Measurements from ENCODE around the gene HLCS.

Gene HLCS

DNA sequence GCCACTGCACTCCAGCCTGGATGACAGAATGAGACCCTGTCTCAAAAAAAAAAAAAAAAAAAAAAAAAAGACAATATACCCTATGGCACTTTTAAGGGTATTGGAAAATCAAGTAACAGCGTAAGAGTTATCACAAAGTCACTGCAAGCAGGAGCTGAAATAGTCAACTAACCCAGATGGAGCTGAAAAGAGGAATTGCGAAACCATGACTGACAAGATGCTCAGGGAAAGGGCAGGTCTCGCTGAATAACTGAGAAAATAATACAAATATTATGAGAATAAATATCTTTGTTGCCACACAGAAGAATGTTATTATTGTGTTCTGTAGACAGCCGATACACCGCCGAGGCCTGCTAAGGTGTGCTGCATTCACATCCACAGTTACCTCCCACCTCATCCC, 17.8 kb downstream of the HLCS start:
- TF ChIP-seq, protein P1, sequence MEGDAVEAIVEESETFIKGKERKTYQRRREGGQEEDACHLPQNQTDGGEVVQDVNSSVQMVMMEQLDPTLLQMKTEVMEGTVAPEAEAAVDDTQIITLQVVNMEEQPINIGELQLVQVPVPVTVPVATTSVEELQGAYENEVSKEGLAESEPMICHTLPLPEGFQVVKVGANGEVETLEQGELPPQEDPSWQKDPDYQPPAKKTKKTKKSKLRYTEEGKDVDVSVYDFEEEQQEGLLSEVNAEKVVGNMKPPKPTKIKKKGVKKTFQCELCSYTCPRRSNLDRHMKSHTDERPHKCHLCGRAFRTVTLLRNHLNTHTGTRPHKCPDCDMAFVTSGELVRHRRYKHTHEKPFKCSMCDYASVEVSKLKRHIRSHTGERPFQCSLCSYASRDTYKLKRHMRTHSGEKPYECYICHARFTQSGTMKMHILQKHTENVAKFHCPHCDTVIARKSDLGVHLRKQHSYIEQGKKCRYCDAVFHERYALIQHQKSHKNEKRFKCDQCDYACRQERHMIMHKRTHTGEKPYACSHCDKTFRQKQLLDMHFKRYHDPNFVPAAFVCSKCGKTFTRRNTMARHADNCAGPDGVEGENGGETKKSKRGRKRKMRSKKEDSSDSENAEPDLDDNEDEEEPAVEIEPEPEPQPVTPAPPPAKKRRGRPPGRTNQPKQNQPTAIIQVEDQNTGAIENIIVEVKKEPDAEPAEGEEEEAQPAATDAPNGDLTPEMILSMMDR (IDR thresholded peaks at IDR 0.05; ENCODE audit: extremely low read depth, insufficient read depth, missing control alignments), result no peak
- no peak for DNase-seq (ENCODE audit: low spot score)
- in situ Hi-C loops (cut with MboI; ENCODE audit: low pct_unique_long_range_greater_than_20kb, low sequenced_read_pairs, unreplicated experiment), result loop anchor here (25.0 kb wide), 1 partner anchor 311 kb away; no protein-coding TSS in a partner anchor

DNA sequence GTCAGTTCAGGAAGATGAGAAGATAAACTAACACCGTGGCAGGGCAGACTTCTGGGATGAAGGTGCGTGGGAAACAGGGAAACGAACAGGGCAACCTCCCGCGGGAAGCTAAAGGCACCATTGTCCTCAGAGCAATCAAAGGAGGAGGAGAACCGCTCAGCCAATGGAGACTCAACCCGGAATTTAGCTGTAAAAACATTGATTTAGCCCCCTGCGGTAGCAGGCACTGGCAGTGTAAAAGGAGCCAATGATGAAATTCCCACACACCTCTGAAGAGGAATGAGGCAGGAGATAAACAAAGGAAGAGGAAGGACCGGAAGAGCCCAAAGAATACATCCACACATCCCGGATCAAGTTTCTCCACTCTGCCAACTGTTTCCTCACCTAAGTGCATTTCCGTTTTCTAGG, 19.5 kb downstream of the HLCS start:
- in situ Hi-C loops (cut with MboI; ENCODE audit: low pct_unique_long_range_greater_than_20kb, low sequenced_read_pairs, unreplicated experiment), result loop anchor here (25.0 kb wide), 1 partner anchor 310 kb away; no protein-coding TSS in a partner anchor
- DNase-seq (ENCODE audit: low spot score), result no peak
- TF ChIP-seq, protein P1 (IDR thresholded peaks at IDR 0.05; ENCODE audit: extremely low read depth, insufficient read depth, missing control alignments), result no peak

DNA sequence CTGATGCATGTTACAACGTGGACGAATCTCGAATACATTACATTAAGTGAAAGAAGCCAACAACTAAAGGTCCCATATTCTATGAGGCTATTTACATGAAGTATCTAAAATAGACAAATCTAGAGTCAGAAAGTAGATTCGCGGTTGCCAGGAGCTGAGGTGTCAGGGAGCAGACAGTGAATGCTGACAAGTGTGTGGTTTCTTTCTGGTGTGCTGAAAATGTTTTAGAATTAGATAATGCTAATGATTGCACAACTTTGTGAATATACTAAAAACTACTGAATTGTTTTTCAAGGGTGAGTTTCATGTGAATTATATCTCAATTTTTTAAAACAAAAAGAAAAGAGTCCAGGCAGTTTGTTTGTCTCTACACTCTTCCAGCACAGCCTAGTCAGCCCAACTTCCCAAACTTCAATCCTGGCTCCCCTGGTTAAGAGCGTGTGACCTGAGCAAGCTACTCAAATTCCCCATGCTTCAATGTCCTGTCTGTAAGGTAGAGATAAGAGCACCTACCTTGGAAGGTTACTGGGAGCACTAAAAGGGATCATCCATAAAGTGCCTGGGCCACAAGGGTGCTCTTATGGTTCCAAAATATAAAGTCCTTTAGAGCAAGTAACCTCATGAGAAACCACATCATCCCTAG, 20.9 kb downstream of the HLCS start:
- DNase-seq (ENCODE audit: low spot score), result no peak
- in situ Hi-C loops (cut with MboI; ENCODE audit: low pct_unique_long_range_greater_than_20kb, low sequenced_read_pairs, unreplicated experiment), result loop anchor here (25.0 kb wide), 1 partner anchor 308 kb away; no protein-coding TSS in a partner anchor
- TF ChIP-seq, protein P1 (IDR thresholded peaks at IDR 0.05; ENCODE audit: extremely low read depth, insufficient read depth, missing control alignments), result no peak

DNA sequence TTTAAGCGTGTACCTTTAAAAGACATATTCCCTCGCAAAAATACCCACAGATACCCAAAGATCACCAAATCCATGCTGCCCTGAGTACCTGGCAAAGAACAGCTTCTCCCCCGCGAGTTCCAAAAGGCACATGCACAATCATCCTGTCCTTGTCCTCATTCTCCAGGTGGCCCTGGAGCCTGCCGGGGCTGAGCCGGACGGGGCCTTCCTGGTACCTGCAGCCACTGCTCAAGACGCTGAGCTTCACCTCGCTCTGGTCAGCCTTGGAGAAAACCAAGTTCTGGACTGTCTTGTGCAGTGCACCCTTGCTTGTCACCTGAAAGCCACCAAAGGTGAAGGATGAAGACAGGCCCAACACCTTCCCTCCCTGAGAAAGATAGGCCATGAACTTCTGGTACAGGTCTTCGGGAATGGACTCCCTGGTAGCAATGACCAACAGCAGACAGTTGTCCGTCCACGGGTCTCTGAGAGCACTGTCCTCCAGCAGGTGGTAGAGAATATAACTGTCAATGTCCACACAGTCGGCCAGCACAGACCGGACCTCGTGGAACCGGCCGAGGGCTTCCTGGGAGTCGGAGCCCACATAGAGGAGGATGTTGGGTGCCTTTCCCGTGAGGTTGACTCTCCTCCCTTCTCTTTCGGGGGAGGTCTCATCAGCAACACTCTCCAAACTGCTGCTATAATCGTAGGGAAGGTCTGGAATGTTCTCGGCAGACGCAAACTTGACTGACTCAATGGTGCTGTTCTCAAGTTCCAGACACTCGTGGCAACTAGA, 29.9 kb downstream of the HLCS start:
- DNase-seq (ENCODE audit: low spot score), result no peak
- in situ Hi-C loops (cut with MboI; ENCODE audit: low pct_unique_long_range_greater_than_20kb, low sequenced_read_pairs, unreplicated experiment), result loop anchor here (25.0 kb wide), 1 partner anchor 299 kb away; no protein-coding TSS in a partner anchor
- TF ChIP-seq, protein P1 (IDR thresholded peaks at IDR 0.05; ENCODE audit: extremely low read depth, insufficient read depth, missing control alignments), result no peak

DNA sequence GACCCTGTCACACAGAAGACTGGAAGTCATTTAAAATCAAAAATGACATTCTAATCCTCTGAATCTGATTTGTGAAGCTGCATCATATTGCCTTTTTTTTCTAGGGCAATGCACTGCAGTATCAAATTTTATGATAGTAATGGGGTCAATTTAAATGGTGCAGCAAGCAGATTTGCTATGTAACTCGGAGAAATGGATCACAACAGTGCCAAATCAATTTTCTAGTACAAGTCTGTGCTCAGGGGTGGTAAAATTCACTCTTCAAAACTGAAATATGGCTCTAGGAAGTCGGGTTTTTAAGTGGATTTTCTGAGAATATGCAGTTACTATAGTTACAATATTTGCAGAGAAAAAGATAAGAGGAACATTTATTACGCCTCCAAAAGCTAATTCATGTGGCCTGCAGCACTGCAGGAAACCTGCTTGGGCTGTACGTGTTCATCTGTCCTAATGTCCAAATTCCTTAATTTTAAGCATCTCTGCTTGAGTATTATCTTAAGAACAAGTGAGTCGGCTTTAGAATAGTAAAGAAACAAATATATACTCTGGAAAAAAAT, 31.5 kb downstream of the HLCS start:
- in situ Hi-C loops (cut with MboI; ENCODE audit: low pct_unique_long_range_greater_than_20kb, low sequenced_read_pairs, unreplicated experiment), result loop anchor here (25.0 kb wide), 1 partner anchor 298 kb away; no protein-coding TSS in a partner anchor

More for the DNA sequence above, 31.5 kb downstream of the HLCS start:
- TF ChIP-seq, protein P1 (IDR thresholded peaks at IDR 0.05; ENCODE audit: extremely low read depth, insufficient read depth, missing control alignments), result no peak
- no peak for DNase-seq (ENCODE audit: low spot score)
